H1 (cell line): ENCODE data around the gene APOM. TPM values are rescaled to one million over a fixed set of nuclear protein-coding genes. Genes with fewer than 3 reads are reported as not detected.

Experiments
- CTCF ChIA-PET: fragments of 300-600 bp; sonication (Branson Sonifier 250); formaldehyde crosslinking; loops from one replicate; lab custom pipeline; 2021; ENCODE audit not compliant: partially characterized antibody; lab: Charles Lee
- POLR2A ChIA-PET: fragments of 300-600 bp; sonication (Branson Sonifier 250); formaldehyde crosslinking; loops from one replicate; lab custom pipeline; 2021; ENCODE audit warnings: inconsistent platforms; ENCODE audit not compliant: partially characterized antibody; lab: Charles Lee
- DNase-seq, 2 experiments: peaks; one replicate each; pipeline versions ENCODE4 v3.0.0 to v3.0.0-alpha.2; 2010 to 2022; ENCODE audit warnings: low spot score in 2 of 2, low read depth in 1 of 2, mixed read lengths in 1 of 2
- FAIRE-seq: peaks from 2 replicates; lab custom pipeline; 2011; peaks lifted over from hg19 to GRCh38; lab: Jason Lieb, UNC
- H2AFZ ChIP-seq: 2 replicates; pipeline ENCODE4 v1.8.1; 2012; ENCODE audit warnings: low read length, inconsistent platforms
- H2AK5ac ChIP-seq: 2 replicates; pipeline ENCODE4 v1.6.1; 2013; ENCODE audit warnings: low read depth, low read length
- H2BK120ac ChIP-seq: replicated peaks from 2 replicates; pipeline ENCODE3; 2013; ENCODE audit warnings: low read depth, low read length, inconsistent platforms
- H2BK12ac ChIP-seq: 2 replicates; pipeline ENCODE4 v1.6.1; 2013; ENCODE audit warnings: low read depth, low read length
- H2BK15ac ChIP-seq: 2 replicates; pipeline ENCODE4 v1.6.1; 2013; ENCODE audit warnings: low read length
- H2BK20ac ChIP-seq: 2 replicates; pipeline ENCODE4 v1.6.1; 2013; ENCODE audit warnings: low read length
- H2BK5ac ChIP-seq: 2 replicates; pipeline ENCODE4 v1.6.1; 2013; ENCODE audit warnings: low read depth, low read length
- H3K14ac ChIP-seq: 2 replicates; pipeline ENCODE4 v1.6.1; 2013; ENCODE audit warnings: inconsistent platforms; ENCODE audit not compliant: insufficient read length
- H3K18ac ChIP-seq: 2 replicates; pipeline ENCODE4 v1.6.1; 2013; ENCODE audit warnings: low read length; ENCODE audit errors: extremely low read depth
- H3K23ac ChIP-seq: 2 replicates; pipeline ENCODE4 v1.6.1; 2013; ENCODE audit warnings: inconsistent platforms; ENCODE audit not compliant: insufficient read length
- H3K23me2 ChIP-seq: 2 replicates; pipeline ENCODE4 v1.6.1; 2013; ENCODE audit warnings: low read depth, low read length
- H3K27ac ChIP-seq: 2 replicates; pipeline ENCODE4 v1.6.1; 2011; ENCODE audit warnings: low read depth, low read length, inconsistent platforms
- H3K27me3 ChIP-seq, 4 experiments: replicated peaks in 1 of 4; 1 replicate in 1 of 4; 2 replicates in 3 of 4; pipeline versions ENCODE4 v1.6.1 to v1.8.1; 2011 to 2013; ENCODE audit warnings: low read length in 3 of 4, mild to moderate bottlenecking in 3 of 4, inconsistent platforms in 2 of 4, mixed read lengths in 2 of 4, moderate library complexity in 1 of 4; ENCODE audit not compliant: control insufficient read depth in 3 of 4, insufficient read depth in 3 of 4; ENCODE audit errors: extremely low read depth in 1 of 4
- H3K36me3 ChIP-seq, 4 experiments: 2 replicates each; pipeline versions ENCODE4 v1.6.1 to v1.8.1; 2011 to 2013; ENCODE audit warnings: mild to moderate bottlenecking in 4 of 4, low read length in 3 of 4, moderate library complexity in 2 of 4, control low read depth in 1 of 4, inconsistent platforms in 1 of 4; ENCODE audit not compliant: insufficient read depth in 4 of 4, control insufficient read depth in 2 of 4
- H3K4ac ChIP-seq: replicated peaks from 2 replicates; pipeline ENCODE3; 2013; ENCODE audit warnings: low read length, low read depth, mixed read lengths, inconsistent platforms; ENCODE audit not compliant: insufficient read length
- H3K4me1 ChIP-seq, 4 experiments: replicated peaks in 1 of 4; 1 replicate in 1 of 4; 2 replicates in 3 of 4; pipeline versions ENCODE4 v1.6.1 to v1.8.1; 2011 to 2013; ENCODE audit warnings: low read length in 3 of 4, inconsistent platforms in 2 of 4, mixed read lengths in 1 of 4; ENCODE audit not compliant: insufficient read depth in 4 of 4, control insufficient read depth in 3 of 4
- H3K4me2 ChIP-seq, 2 experiments: 2 replicates each; pipeline versions ENCODE4 v1.6.1 to v1.8.1; 2011 to 2013; ENCODE audit warnings: low read depth in 2 of 2, low read length in 2 of 2, control low read depth in 1 of 2, inconsistent platforms in 1 of 2, mild to moderate bottlenecking in 1 of 2; ENCODE audit not compliant: insufficient read depth in 1 of 2
- H3K4me3 ChIP-seq, 4 experiments: fragments of 200-600, 300-600 bp in 1 of 4; sonication (generic), shearing (Covaris generic), sonication (Bioruptor Twin) in 1 of 4; 2 replicates each; pipeline versions ENCODE4 v1.5.1 to v1.8.1; 2011 to 2016; ENCODE audit warnings: low read length in 4 of 4, low read depth in 3 of 4, control low read depth in 2 of 4, inconsistent platforms in 2 of 4, mild to moderate bottlenecking in 2 of 4, mixed read lengths in 1 of 4, moderate library complexity in 1 of 4; ENCODE audit not compliant: insufficient read depth in 2 of 4; ENCODE audit errors: extremely low read depth in 1 of 4
- H3K56ac ChIP-seq: replicated peaks from 2 replicates; pipeline ENCODE3; 2013; ENCODE audit warnings: low read depth, mild to moderate bottlenecking, mixed read lengths, low read length, inconsistent platforms; ENCODE audit not compliant: insufficient read length
- H3K79me1 ChIP-seq: 2 replicates; pipeline ENCODE4 v1.6.1; 2013; ENCODE audit warnings: low read depth, low read length, control low read depth
- H3K79me2 ChIP-seq, 2 experiments: 2 replicates each; pipeline versions ENCODE4 v1.6.1 to v1.8.1; 2012 to 2013; ENCODE audit warnings: low read length in 2 of 2, mild to moderate bottlenecking in 2 of 2, inconsistent platforms in 1 of 2; ENCODE audit not compliant: insufficient read depth in 2 of 2, control insufficient read depth in 1 of 2
- H3K9ac ChIP-seq, 4 experiments: replicated peaks in 1 of 4; 1 replicate in 1 of 4; 2 replicates in 3 of 4; pipeline versions ENCODE4 v1.6.1 to v1.8.1; 2011 to 2013; ENCODE audit warnings: low read depth in 3 of 4, low read length in 3 of 4, control low read depth in 2 of 4, mild to moderate bottlenecking in 2 of 4, moderate library complexity in 2 of 4, inconsistent platforms in 1 of 4; ENCODE audit errors: extremely low read depth in 1 of 4
- H3K9me3 ChIP-seq, 2 experiments: 2 replicates each; pipeline versions ENCODE4 v1.6.1 to v1.8.1; 2012 to 2013; ENCODE audit warnings: mild to moderate bottlenecking in 2 of 2, moderate library complexity in 2 of 2, control low read depth in 1 of 2, inconsistent platforms in 1 of 2, low read depth in 1 of 2, low read length in 1 of 2, mixed read lengths in 1 of 2; ENCODE audit not compliant: insufficient read depth in 2 of 2
- H4K20me1 ChIP-seq, 2 experiments: replicated peaks in 1 of 2; 2 replicates each; pipeline versions ENCODE3 to v1.8.1; 2011 to 2013; ENCODE audit warnings: inconsistent platforms in 2 of 2, low read length in 2 of 2, mild to moderate bottlenecking in 1 of 2; ENCODE audit not compliant: insufficient read depth in 2 of 2, control insufficient read depth in 1 of 2
- H4K5ac ChIP-seq: 2 replicates; pipeline ENCODE4 v1.6.1; 2013; ENCODE audit warnings: low read length, low read depth, mixed read lengths, inconsistent platforms; ENCODE audit not compliant: insufficient read length
- H4K8ac ChIP-seq: 2 replicates; pipeline ENCODE4 v1.8.0; 2013; ENCODE audit warnings: mild to moderate bottlenecking, moderate library complexity, low read length, inconsistent platforms; ENCODE audit not compliant: insufficient read depth; ENCODE audit errors: extremely low read depth
- H4K91ac ChIP-seq: replicated peaks from 2 replicates; pipeline ENCODE3; 2013; ENCODE audit warnings: low read length, mixed read lengths, inconsistent platforms; ENCODE audit not compliant: insufficient read length
- PHF8 ChIP-seq: fragments of 200-600 bp; sonication (generic); conservative IDR thresholded peaks from 2 replicates; pipeline ENCODE4 v1.7.1; 2012; ENCODE audit warnings: low read depth, mild to moderate bottlenecking, inconsistent platforms, low read length, moderate library complexity
- POLR2A ChIP-seq, 2 experiments: IDR thresholded peaks; 1 replicate in 1 of 2; 2 replicates in 1 of 2; pipeline ENCODE4 v1.6.1; 2011; ENCODE audit warnings: low read depth in 2 of 2, low read length in 2 of 2, mild to moderate bottlenecking in 2 of 2; ENCODE audit errors: control extremely low read depth in 1 of 2
- POLR2AphosphoS5 ChIP-seq: IDR thresholded peaks from 2 replicates; pipeline ENCODE4 v1.6.1; 2011; ENCODE audit warnings: low read depth, low read length
- SRF ChIP-seq: IDR thresholded peaks from 2 replicates; pipeline ENCODE4 v1.6.1; 2011; ENCODE audit warnings: mild to moderate bottlenecking, low read depth, low read length, moderate library complexity
- WGBS, 2 experiments: shearing (Covaris generic) in 1 of 2; methylation state at CpG; one replicate each; pipeline versions ENCODE4 v1.1.6 to v1.1.7; 2013 to 2015; ENCODE audit warnings: low lambda C conversion rate in 2 of 2, mixed read lengths in 2 of 2, inconsistent platforms in 1 of 2, low coverage in 1 of 2, missing lambda C conversion rate in 1 of 2; ENCODE audit not compliant: insufficient replicate concordance in 2 of 2, insufficient coverage in 1 of 2, insufficient read length in 1 of 2; ENCODE audit errors: extremely low coverage in 1 of 2, missing lambda C conversion rate in 1 of 2; 5-methylcytosine and 5-hydroxymethylcytosine counted together
- polyA plus RNA-seq, 7 experiments: library from polyadenylated mRNA; depleted of rRNA in 3 of 7; stranded (reverse) in 5 of 7; unstranded in 2 of 7; fragments of >200 nt in 5 of 7; fragments of 200-250 nt in 2 of 7; gene quantifications; 1 replicate in 5 of 7; 2 replicates in 1 of 7; 4 replicates in 1 of 7; pipeline versions ENCODE4 v1.2.1 to v1.2.3, GENCODE V29; 2011 to 2013; ENCODE audit warnings: missing spikeins in 2 of 7, mixed read lengths in 2 of 7
- total RNA-seq: library from RNA; stranded (reverse); fragmentation: NEBNext Ultra II Directional; extraction: Animal tissue kit (Norgen Biotek cat#: 25700); gene quantifications from 2 replicates; pipeline ENCODE4 v1.2.1, GENCODE V29; 2021

The APOM gene
- total and polyA plus RNA-seq, 2 of the 8 experiments (the other 6 are each of a cell fraction or from before 2014, with no cell fraction given), result 3.4 to 12.0 TPM

DNA sequence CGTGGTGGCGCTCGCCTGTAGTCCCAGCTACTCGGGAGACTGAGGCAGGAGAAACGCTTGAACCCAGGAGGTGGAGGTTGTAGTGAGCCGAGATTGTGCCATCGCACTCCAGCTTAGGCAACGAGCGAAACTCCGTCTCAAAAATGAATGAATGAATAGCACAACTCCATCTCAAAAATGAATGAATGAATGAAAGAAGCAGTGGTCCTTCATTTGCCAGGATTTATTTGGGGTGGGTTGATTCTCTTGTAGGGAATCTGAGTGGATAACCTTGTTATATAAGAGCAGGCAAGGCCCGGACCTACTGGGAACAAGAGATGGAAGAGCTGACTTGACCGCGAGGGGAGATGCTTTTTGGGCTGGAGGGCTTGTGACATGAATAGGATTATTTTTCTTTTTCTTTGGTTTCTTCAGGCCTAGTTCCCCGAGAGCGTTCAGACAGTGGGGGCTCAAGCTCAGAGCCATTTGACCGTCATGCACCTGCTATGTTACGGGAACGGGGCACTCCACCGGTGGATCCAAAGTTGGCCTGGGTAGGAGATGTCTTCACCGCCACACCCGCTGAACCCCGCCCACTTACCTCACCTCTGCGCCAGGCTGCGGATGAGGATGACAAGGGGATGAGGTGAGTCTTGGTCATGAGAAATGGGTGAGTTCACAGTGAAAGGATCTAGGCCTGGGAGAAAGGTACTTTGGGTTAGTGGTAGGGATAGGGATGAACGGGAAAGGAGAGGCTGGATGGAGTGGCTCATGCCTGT, 25.3 kb upstream of the APOM start:
- Histone ChIP-seq H2BK12ac (no peak overlapping the region), H2AK5ac (no peak overlapping the region), H2BK5ac (no peak overlapping the region), H3K23ac (no peak overlapping the region), H2AFZ (no peak overlapping the region), H2BK15ac (no peak overlapping the region), H3K27me3 (no peaks in the 10 kb centered on the region), H3K4me1 (no peaks in the 10 kb centered on the region), H4K91ac (no peak overlapping the region), H2BK120ac (no peak overlapping the region), H3K56ac (no peak overlapping the region), H3K79me2 (peaks cover 0 to 6% of the 10 kb centered on the region in 2 experiments; a peak in 2 of 4 replicates), H3K27ac (no peak overlapping the region), H4K8ac (no peak overlapping the region), H3K23me2 (no peaks in the 10 kb centered on the region), H3K9me3 (no peaks in the 10 kb centered on the region), H4K20me1 (peaks cover 15 to 25% of the 10 kb centered on the region in 2 experiments), H3K4me3 (no peak overlapping the region), H3K36me3 (peaks cover 82 to 100% (median 97%) of the 10 kb centered on the region in 4 experiments), H4K5ac (no peak overlapping the region), H3K14ac (no peak overlapping the region), H2BK20ac (no peak overlapping the region), H3K79me1 (peaks cover 13% of the 10 kb centered on the region; the same call in 1 of the 2 replicates), H3K18ac (no peak overlapping the region), H3K4ac (no peak overlapping the region), H3K9ac (no peak overlapping the region; a peak in 1 of 7 replicates), H3K4me2 (no peak overlapping the region)
- FAIRE-seq, result no peak
- WGBS, 2 experiments, result 95% methylated on average over 25 of the region's 25 CpGs; no CpG with 5 or more reads in 1 of the 2 experiments
- ChIA-PET POLR2A (interaction anchor here (0.9 to 34.9 kb wide), 9 partner anchors 5 to 176 kb away, joined by 3 to 883 read pairs (median 8); partner anchors contain the start of genes APOM, BAG6, C6orf47 and CSNK2B), CTCF (interaction anchor here (0.8 to 3.2 kb wide), 4 partner anchors 7 to 133 kb away, joined by 3 to 10 read pairs (median 4); partner anchors contain the start of gene BAG6)
- no peak for DNase-seq
- TF ChIP-seq PHF8, result no peak
- TF ChIP-seq POLR2A (IDR thresholded peaks at IDR 0.05; ENCODE audit: control extremely low read depth in 1 of 2, low read depth in 2 of 2, low read length in 2 of 2), result peak in 1 of 2 experiments; percentile 34; a peak in 1 of 3 replicates
- no peak for TF ChIP-seq SRF
- TF ChIP-seq POLR2AphosphoS5, result peak; percentile 59; the same call in 1 of the 2 replicates
